Neural crest cell (in vitro differentiated cells): ENCODE data around the gene PRDM12. TPM values are rescaled to one million over a fixed set of nuclear protein-coding genes. Genes with fewer than 3 reads are reported as not detected.

ENCODE experiments used
- DNase-seq: peaks from one replicate; pipeline ENCODE4 v3.0.0; 2021; ENCODE audit warnings: low read depth, mixed read lengths, low spot score
- H3K27ac Mint-ChIP-seq: one replicate; pipeline ENCODE4 v1.8.0; 2021; ENCODE audit warnings: mild to moderate bottlenecking, mixed read lengths; ENCODE audit not compliant: unreplicated experiment
- H3K27me3 Mint-ChIP-seq: 2 replicates; pipeline ENCODE4 v1.8.0; 2021; ENCODE audit warnings: low read depth, mild to moderate bottlenecking, mixed read lengths
- H3K36me3 Mint-ChIP-seq: 2 replicates; pipeline ENCODE4 v1.8.0; 2021; ENCODE audit warnings: low read depth, mild to moderate bottlenecking, mixed read lengths
- H3K4me1 Mint-ChIP-seq: 2 replicates; pipeline ENCODE4 v1.8.0; 2021; ENCODE audit warnings: mixed read lengths
- H3K4me3 Mint-ChIP-seq: one replicate; pipeline ENCODE4 v1.8.0; 2021; ENCODE audit warnings: mild to moderate bottlenecking, mixed read lengths
- H3K9me3 Mint-ChIP-seq: 2 replicates; pipeline ENCODE4 v1.8.0; 2021; ENCODE audit warnings: mixed read lengths
- total RNA-seq: library from RNA; stranded (reverse); gene quantifications from 2 replicates; pipeline ENCODE4 v1.2.1, GENCODE V29; 2021
- TF ChIP-seq, protein P1 (sequence below): fragments of 200-600 bp; sonication (generic); conservative IDR thresholded peaks from 2 replicates; pipeline ENCODE4 v1.5.0; 2021; ENCODE audit warnings: antibody characterized with exemption, mild to moderate bottlenecking

PRDM12 gene
- total RNA-seq, 1 donor from 2014 or later = 2.2 TPM

DNA sequence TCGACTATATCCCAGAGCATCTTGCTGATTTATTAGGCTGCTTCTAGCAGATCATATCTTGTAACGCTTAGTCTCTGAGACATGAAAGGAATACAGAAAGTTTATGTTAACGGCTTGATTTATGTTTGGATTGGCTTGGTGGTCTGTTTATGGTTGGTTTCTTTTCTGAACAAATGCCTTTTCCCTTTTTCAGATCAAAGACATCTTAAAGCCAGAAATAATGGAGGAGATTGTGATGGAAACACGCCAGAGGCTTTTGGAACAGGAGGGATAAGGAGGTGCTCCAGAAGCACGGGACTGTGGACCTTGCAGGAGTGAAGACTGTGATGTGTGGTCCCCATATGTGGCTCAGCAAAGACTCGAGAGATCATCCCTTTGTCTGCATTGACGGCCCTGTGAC is 39.1 kb downstream of the PRDM12 start:
- DNase-seq = no peak
- TF ChIP-seq, protein P1, sequence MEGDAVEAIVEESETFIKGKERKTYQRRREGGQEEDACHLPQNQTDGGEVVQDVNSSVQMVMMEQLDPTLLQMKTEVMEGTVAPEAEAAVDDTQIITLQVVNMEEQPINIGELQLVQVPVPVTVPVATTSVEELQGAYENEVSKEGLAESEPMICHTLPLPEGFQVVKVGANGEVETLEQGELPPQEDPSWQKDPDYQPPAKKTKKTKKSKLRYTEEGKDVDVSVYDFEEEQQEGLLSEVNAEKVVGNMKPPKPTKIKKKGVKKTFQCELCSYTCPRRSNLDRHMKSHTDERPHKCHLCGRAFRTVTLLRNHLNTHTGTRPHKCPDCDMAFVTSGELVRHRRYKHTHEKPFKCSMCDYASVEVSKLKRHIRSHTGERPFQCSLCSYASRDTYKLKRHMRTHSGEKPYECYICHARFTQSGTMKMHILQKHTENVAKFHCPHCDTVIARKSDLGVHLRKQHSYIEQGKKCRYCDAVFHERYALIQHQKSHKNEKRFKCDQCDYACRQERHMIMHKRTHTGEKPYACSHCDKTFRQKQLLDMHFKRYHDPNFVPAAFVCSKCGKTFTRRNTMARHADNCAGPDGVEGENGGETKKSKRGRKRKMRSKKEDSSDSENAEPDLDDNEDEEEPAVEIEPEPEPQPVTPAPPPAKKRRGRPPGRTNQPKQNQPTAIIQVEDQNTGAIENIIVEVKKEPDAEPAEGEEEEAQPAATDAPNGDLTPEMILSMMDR = no peak
- H3K27me3 Mint-ChIP-seq = no peaks in the 10 kb centered on the region
- H3K4me1 Mint-ChIP-seq = peaks cover 24% of the 10 kb centered on the region
- H3K9me3 Mint-ChIP-seq = no peaks in the 10 kb centered on the region
- peaks cover 22% of the 10 kb centered on the region for H3K36me3 Mint-ChIP-seq
- no peak overlapping the region for H3K4me3 Mint-ChIP-seq
- H3K27ac Mint-ChIP-seq = no peak overlapping the region

GRCh38 chr9:130707225-130707976 is 43.0 kb downstream of the PRDM12 start:
- Mint-ChIP-seq H3K4me3 (peak overlapping the region; percentile 10), H3K4me1 (peaks cover 13% of the 10 kb centered on the region), H3K36me3 (peaks cover 12% of the 10 kb centered on the region), H3K27me3 (peaks cover 1% of the 10 kb centered on the region), H3K9me3 (no peaks in the 10 kb centered on the region), H3K27ac (no peak overlapping the region)
- TF ChIP-seq, protein P1 = peak; percentile 95
- DNase-seq = peak; percentile 69

DNA sequence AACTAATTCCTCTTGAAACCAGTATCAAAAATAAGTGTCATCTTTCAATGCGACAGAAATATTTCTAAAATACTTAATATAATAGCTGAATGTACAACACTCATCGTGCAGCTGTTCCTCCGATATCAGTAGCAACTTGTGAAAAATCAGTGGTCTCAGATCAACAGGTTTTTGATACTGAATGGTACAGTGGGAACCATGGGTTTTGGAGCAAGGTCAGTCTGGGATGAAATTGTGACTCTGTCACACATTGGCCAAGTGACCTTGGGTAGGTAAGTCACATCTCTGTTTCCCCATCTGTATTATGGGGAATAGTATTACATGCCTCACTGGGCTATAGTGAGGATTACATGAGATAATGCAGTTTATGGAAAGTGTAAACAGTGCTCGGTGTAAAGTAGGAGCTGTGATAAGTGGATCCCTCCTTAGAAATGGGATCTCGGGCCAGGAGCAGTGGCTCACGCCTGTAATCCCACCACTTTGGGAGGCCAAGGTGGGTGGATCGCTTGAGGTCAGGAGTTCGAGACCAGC is 46.5 kb downstream of the PRDM12 start:
- TF ChIP-seq, protein P1 = no peak
- peaks cover 35% of the 10 kb centered on the region for H3K4me1 Mint-ChIP-seq
- H3K27me3 Mint-ChIP-seq = peaks cover 4% of the 10 kb centered on the region
- peaks cover 2% of the 10 kb centered on the region for H3K36me3 Mint-ChIP-seq
- H3K4me3 Mint-ChIP-seq = peak overlapping the region; percentile 96
- H3K27ac Mint-ChIP-seq = no peak overlapping the region
- H3K9me3 Mint-ChIP-seq = no peaks in the 10 kb centered on the region
- no peak for DNase-seq

- H3K27ac Mint-ChIP-seq = no peak overlapping the region
- peaks cover 2% of the 10 kb centered on the region for H3K36me3 Mint-ChIP-seq
- H3K9me3 Mint-ChIP-seq = no peaks in the 10 kb centered on the region
- TF ChIP-seq, protein P1 = no peak
- peaks cover 4% of the 10 kb centered on the region for H3K27me3 Mint-ChIP-seq
- H3K4me3 Mint-ChIP-seq = peak overlapping the region; percentile 96
- H3K4me1 Mint-ChIP-seq = peaks cover 40% of the 10 kb centered on the region
- DNase-seq = no peak
Measured at GRCh38 chr9:130711469-130711868, 47.1 kb downstream of the PRDM12 start.

GRCh38 chr9:130712564-130713285 is 48.3 kb downstream of the PRDM12 start:
- TF ChIP-seq, protein P1 = no peak
- peaks cover 4% of the 10 kb centered on the region for H3K27me3 Mint-ChIP-seq
- H3K9me3 Mint-ChIP-seq = no peaks in the 10 kb centered on the region
- H3K36me3 Mint-ChIP-seq = peaks cover 2% of the 10 kb centered on the region
- H3K4me3 Mint-ChIP-seq = peak overlapping the region; percentile 96
- peak; percentile 91 for DNase-seq
- peaks cover 36% of the 10 kb centered on the region for H3K4me1 Mint-ChIP-seq
- peak overlapping the region; percentile 97 for H3K27ac Mint-ChIP-seq
